ENCODE measurements around the gene SAXO1.

GRCh38 chr9:18973348-18973747, 59.7 kb downstream of the SAXO1 start:
- no peak for TF ChIP-seq EZH2 (IDR thresholded peaks at IDR 0.05; ENCODE audit: borderline replicate concordance)
- TF ChIP-seq CTCF (IDR thresholded peaks at IDR 0.05; ENCODE audit: poor library complexity), result no peak
